Ishikawa (cell line): ENCODE results near the gene NAT8L.

Experiments
- FOXM1 ChIP-seq: IDR thresholded peaks from 2 replicates; pipeline ENCODE4 v1.6.1; 2012; ENCODE audit warnings: low read depth, borderline replicate concordance
- MAX ChIP-seq: IDR thresholded peaks from 2 replicates; pipeline ENCODE4 v1.6.1; 2012
- REST ChIP-seq: IDR thresholded peaks from 2 replicates; pipeline ENCODE4 v1.6.1; 2012; ENCODE audit warnings: low read depth, mild to moderate bottlenecking

- TF ChIP-seq REST (no peak), FOXM1 (no peak), MAX (no peak)
These were observed 35.4 kb downstream of the NAT8L start for GRCh38 chr4:2094545-2094944.
